22Rv1 (cell line): ENCODE results near the gene CPA2.

ENCODE experiments used
- ZFX ChIP-seq: fragments of 450-650 bp; IDR thresholded peaks from 2 replicates; pipeline ENCODE4 v1.6.1; 2017; ENCODE audit warnings: antibody characterized with exemption, borderline replicate concordance
- TF ChIP-seq, protein P1 (sequence below): fragments of 450-650 bp; IDR thresholded peaks from 2 replicates; pipeline ENCODE4 v1.5.1; 2017; ENCODE audit warnings: mild to moderate bottlenecking

DNA sequence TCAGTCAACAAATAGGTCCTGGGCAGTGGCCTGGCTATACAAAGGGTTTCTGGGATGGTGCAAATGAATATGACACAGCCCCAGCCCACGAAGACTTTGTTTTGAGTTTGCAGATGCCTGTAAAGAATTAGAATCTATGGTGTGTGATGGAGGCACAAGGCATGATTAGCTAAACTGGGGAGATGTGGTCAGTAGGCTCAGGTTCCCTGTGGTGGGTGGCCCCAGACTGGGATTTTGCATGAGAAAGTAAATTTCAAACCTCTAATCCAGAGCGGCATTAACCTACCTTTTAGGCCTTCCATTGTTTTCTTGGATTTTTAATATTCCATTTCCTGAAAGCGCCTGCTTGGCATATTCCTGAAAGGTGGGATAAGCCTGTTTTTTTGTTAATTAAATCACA is 71.6 kb downstream of the CPA2 start:
- TF ChIP-seq, protein P1, sequence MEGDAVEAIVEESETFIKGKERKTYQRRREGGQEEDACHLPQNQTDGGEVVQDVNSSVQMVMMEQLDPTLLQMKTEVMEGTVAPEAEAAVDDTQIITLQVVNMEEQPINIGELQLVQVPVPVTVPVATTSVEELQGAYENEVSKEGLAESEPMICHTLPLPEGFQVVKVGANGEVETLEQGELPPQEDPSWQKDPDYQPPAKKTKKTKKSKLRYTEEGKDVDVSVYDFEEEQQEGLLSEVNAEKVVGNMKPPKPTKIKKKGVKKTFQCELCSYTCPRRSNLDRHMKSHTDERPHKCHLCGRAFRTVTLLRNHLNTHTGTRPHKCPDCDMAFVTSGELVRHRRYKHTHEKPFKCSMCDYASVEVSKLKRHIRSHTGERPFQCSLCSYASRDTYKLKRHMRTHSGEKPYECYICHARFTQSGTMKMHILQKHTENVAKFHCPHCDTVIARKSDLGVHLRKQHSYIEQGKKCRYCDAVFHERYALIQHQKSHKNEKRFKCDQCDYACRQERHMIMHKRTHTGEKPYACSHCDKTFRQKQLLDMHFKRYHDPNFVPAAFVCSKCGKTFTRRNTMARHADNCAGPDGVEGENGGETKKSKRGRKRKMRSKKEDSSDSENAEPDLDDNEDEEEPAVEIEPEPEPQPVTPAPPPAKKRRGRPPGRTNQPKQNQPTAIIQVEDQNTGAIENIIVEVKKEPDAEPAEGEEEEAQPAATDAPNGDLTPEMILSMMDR = no peak
- no peak for TF ChIP-seq ZFX
